RKO (cell line): ENCODE measurements around the gene DNAH7.
"Not testable (repeated sequence)": the region's sequence is repeated elsewhere in the genome, so short reads cannot be mapped to it uniquely, and the experiment has no call there.

Source experiments
- DNase-seq: peaks from one replicate; pipeline ENCODE4 v3.0.0-alpha.2; 2016; ENCODE audit warnings: low spot score

The DNAH7 gene

GRCh38 chr2:195721042-195721441 lies 347.6 kb downstream of the DNAH7 start:
- DNase-seq: no peak

GRCh38 chr2:195716466-195716865 lies 352.2 kb downstream of the DNAH7 start:
- no peak for DNase-seq

DNA sequence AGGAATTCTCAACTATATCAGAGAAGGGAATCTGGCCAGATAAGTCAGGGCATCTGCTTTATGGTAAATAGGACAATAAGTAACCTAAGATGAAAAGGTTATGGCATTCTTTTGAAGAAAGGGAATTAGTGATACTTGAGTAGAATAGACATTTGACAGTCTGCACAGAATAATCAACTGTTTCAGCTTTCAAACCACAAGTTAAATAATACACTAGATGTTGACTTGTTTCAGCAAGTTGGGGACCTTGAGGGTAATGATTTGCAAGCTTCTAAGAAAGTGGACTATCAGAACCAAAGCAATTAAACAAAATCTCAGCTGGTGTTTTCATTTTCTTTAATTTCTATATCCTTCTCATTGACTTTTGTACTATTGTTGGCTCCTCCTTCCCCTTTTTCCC lies 357.2 kb downstream of the DNAH7 start:
- no peak for DNase-seq

DNA sequence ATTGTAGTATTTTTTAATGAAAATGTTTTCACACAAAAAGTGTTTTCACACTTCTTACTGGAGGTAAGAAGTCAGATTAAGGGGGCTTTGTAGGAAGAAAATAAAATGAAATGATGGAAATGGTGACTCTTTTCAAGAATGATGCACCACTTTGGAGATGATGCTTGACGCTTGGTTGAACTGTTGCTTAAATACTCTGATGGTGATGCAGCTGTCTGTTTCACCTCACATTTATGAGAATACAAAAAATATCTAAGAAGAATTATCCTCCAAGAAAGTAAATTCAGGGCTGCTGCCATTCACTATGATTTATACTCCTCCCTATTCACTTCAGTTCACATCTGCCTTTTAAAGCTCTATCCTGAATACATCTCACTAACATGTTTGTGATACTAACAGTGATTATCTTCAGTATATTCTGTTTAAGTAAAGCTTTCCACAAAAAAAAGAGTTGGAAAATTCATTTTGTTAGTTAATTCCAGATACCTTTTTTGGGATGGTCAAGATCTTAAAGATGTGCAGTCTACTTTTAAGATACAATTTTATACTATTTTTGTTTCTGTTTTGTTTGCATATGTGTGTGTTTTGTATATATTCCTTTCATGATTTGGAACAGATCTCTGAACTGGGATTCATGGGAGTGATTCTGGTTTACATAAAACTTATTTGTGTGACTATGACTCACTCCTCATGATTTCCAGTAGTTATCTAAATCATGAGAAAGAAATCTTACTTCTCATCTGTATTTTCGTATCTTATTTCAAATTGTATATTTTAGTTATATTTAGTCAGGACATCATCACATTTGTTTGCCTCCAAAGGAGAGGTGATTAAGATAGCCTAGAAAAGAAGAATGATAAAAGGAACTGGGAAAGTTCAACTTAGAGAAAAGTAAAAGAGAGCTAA lies 358.5 kb downstream of the DNAH7 start:
- DNase-seq: no peak

DNA sequence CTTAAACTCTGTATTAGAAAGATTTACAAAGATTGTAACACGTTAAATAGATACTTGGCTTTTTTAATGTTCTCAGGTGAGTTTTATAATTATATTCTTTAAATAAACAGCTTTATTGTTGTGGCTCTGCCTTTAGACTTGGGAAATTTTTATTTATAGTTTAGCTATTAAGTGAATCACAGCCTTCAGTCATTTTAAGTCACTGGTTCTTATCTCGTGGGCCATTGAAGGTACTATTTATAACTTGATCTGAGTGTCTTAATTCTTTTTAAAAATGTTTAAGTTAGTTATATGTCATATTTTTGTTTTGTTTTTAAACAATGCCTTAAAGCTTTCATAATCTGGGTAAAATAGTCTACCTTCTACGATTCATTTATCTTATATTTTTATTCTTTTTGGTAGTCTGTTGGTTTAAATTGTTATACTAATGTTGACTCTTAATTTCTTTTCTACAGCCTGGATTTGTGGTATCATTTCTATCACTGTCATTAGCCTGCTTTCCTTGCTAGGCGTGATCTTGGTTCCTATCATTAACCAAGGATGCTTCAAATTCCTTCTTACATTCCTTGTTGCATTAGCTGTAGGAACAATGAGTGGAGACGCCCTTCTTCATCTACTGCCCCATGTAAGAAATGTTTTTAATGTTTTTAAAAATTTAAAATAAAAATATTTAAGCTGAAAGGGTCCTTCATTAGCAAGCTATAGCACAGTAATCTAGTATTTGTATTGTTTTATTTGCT lies 362.3 kb downstream of the DNAH7 start:
- DNase-seq: no peak

DNA sequence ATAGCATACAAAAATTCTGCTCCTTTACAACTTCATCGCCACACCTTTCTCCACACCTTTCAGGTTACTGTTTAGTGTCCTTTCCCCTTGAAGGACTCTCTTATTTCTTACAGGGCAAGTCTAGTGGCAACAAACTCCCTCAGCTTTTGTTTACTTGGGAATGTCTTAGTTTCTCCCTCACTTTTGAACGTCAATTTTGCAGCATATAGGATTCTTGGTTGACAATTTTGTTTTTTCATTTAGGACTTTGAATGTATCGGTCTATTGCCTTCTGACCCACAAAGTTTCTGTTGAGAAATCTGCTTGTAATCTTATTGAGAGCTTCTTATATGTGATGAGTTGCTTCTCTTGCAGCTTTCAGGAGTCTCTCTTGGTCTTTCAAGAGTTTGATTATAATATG lies 368.2 kb downstream of the DNAH7 start:
- DNase-seq: no peak

DNA sequence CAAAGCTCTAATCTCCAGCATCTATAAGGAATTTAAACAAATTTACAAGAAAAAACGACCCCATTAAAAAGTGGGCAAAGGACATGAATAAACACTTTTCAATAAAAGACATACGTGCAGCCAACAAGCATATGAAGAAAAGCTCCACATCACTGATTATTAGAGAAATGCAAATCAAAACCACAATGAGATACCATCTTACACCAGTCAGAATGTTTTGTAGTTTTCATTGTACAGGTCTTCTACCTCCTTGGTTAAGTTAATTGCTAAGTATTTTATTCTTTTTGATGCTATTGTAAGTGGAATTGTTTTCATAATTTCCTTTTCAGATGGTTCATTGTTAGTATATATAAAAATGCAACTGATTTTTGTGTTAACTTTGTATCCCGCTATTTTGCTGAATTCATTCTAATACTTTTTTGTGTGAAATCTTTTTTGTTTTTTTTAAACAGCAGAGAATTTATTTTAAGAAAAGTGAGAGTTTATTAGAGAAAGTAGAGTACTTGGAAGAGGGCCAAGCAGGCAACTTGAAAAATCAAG lies 370.9 kb downstream of the DNAH7 start:
- DNase-seq: no peak

DNA sequence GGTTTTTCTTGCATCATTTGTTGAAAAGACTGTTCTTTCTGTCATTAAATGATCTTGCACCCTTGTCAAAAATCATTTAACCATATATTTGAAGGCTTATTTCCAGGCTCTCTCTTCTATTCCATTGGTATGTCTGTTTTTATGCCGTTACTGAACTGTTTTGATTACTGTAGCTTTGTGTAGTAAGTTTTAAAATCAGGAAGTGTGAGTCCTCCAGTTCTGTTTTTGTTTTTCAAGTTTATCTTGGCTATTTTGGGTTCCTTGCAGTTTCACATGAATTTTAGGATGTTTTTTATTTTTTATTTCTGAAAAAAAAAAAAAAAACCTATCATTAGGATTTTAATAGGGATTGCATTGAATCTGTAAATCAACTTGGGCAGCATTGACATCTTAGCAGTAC lies 372.6 kb downstream of the DNAH7 start:
- no peak for DNase-seq

DNA sequence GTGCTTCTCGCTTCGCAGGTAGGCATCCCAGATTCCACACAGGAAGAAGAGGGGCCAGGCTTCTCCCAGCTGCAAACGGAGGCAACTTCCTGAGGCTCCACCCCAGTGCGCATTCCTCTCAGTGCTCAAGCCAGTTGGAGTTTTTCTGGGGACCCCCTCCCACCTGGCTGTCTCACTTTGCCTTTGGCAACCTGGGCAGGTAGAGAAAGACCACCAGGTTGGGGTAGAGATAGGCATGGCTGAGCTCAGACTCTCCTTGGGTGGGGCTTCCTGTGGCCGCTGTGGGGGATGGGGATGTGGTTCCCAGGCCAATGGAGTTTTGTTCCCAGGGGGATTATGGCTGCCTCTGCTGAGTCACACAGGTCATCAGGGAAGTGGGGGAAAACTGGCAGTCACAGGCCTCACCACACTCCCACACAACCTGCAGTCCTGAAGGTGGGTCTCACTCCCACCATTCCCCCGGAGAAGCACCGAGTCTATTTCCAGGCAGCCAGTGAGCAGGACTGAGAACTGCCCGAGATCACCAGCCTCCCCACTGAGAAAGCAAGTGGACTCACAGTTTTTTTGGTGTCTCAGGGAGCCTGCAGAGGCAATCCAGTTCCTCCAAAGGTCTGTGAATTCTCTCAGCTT lies 373.5 kb downstream of the DNAH7 start:
- no peak for DNase-seq

DNA sequence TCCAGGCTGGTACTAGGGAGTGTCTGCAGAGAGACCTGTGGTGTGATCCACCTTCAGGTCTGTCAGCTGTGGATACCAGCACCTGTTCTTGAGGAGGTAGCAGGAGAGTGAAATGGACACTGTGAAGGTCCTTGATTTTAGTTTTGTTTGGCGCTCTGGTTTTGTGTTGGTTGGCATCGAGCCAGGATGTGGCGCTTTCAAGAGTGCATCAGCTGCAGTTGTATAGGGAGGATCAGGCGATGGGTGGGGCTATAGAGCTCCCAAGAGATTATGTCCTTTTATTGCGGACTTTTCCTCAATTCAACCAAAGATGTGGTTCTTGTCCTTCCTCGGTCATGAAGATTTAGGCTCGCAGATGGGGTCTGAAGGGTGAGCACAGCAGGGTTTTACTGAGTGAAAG lies 374.1 kb downstream of the DNAH7 start:
- no peak for DNase-seq

DNA sequence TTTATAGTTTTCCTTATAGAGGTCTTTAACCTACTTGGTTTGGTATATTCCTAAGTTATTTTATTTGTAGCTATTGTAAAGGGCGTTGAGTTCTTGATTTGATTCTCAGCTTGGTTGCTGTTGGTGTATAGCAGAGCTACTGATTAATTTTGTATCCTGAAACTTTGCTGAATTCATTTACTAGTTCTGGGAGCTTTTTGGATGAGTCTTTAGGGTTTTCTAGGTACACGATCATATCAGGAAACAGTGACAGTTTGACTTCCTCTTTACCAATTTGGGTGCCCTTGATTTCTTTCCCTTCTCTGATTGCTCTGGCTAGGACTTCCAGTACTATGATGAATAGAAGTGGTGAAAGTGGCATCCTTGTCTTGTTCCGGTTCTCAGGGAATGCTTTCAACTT lies 376.1 kb downstream of the DNAH7 start:
- DNase-seq: not testable (repeated sequence)
